ENCODE results near the gene ATP2B2. TPM values are rescaled to one million over a fixed set of nuclear protein-coding genes. Genes with fewer than 3 reads are reported as not detected.

Gene ATP2B2
- total and polyA plus RNA-seq, 2 experiments from 2014 or later, result 0.66 to 1.8 TPM

- H3K4me2 ChIP-seq, result no peak overlapping the region
- H3K79me2 ChIP-seq, result no peaks in the 10 kb centered on the region
- no peak overlapping the region for H3K4me3 ChIP-seq
- H3K9me3 ChIP-seq (ENCODE audit: low read depth), result no peaks in the 10 kb centered on the region
- H3K27me3 ChIP-seq, result peaks cover 4% of the 10 kb centered on the region
- no peaks in the 10 kb centered on the region for H4K20me1 ChIP-seq (ENCODE audit: insufficient read depth, poor library complexity, severe bottlenecking)
- TF ChIP-seq CTCF (IDR thresholded peaks at IDR 0.05; ENCODE audit: poor library complexity), result no peak
- no peak for TF ChIP-seq EZH2phosphoT487 (IDR thresholded peaks at IDR 0.05; ENCODE audit: low read depth, severe bottlenecking, unreplicated experiment)
- TF ChIP-seq EZH2 (IDR thresholded peaks at IDR 0.05; ENCODE audit: borderline replicate concordance), result no peak
- H3K36me3 ChIP-seq (replicated peaks; ENCODE audit: insufficient read depth, low read depth), result no peaks in the 10 kb centered on the region
- no peaks in the 10 kb centered on the region for H3K9me2 ChIP-seq (replicated peaks; ENCODE audit: insufficient read depth)
- H2AFZ ChIP-seq, result no peak overlapping the region
- WGBS (ENCODE audit: low lambda C conversion rate, missing lambda C conversion rate), result 81% methylated on average over 3 of the region's 3 CpGs
- no peaks in the 10 kb centered on the region for H3K4me1 ChIP-seq (ENCODE audit: insufficient read depth)
- DNase-seq (ENCODE audit: low spot score), result no peak
- H3K27ac ChIP-seq, result no peak overlapping the region
Measured at GRCh38 chr3:10380906-10381305, 124.5 kb downstream of the ATP2B2 start.

- DNase-seq (ENCODE audit: low spot score), result no peak
- Histone ChIP-seq H3K27me3 (peaks cover 4% of the 10 kb centered on the region), H4K20me1 (ENCODE audit: insufficient read depth, poor library complexity, severe bottlenecking) (no peaks in the 10 kb centered on the region), H3K79me2 (no peaks in the 10 kb centered on the region), H3K36me3 (replicated peaks; ENCODE audit: insufficient read depth, low read depth) (no peaks in the 10 kb centered on the region), H3K4me2 (no peak overlapping the region), H3K9me3 (ENCODE audit: low read depth) (no peaks in the 10 kb centered on the region), H3K4me3 (no peak overlapping the region), H3K9me2 (replicated peaks; ENCODE audit: insufficient read depth) (no peaks in the 10 kb centered on the region), H2AFZ (no peak overlapping the region), H3K27ac (no peak overlapping the region), H3K4me1 (ENCODE audit: insufficient read depth) (no peaks in the 10 kb centered on the region)
- TF ChIP-seq EZH2 (IDR thresholded peaks at IDR 0.05; ENCODE audit: borderline replicate concordance) (no peak), EZH2phosphoT487 (IDR thresholded peaks at IDR 0.05; ENCODE audit: low read depth, severe bottlenecking, unreplicated experiment) (no peak), CTCF (IDR thresholded peaks at IDR 0.05; ENCODE audit: poor library complexity) (no peak)
- 90% methylated on average over 6 of the region's 7 CpGs for WGBS (ENCODE audit: low lambda C conversion rate, missing lambda C conversion rate)
Measured at GRCh38 chr3:10379961-10380360, 125.4 kb downstream of the ATP2B2 start.

GRCh38 chr3:10379161-10379560 is 126.2 kb downstream of the ATP2B2 start:
- DNase-seq (ENCODE audit: low spot score), result no peak
- Histone ChIP-seq H3K36me3 (replicated peaks; ENCODE audit: insufficient read depth, low read depth) (no peaks in the 10 kb centered on the region), H3K4me3 (no peak overlapping the region), H3K4me1 (ENCODE audit: insufficient read depth) (no peaks in the 10 kb centered on the region), H3K9me3 (ENCODE audit: low read depth) (no peaks in the 10 kb centered on the region), H4K20me1 (ENCODE audit: insufficient read depth, poor library complexity, severe bottlenecking) (no peaks in the 10 kb centered on the region), H3K27ac (no peak overlapping the region), H2AFZ (no peak overlapping the region), H3K4me2 (no peak overlapping the region), H3K79me2 (no peaks in the 10 kb centered on the region), H3K27me3 (peaks cover 4% of the 10 kb centered on the region), H3K9me2 (replicated peaks; ENCODE audit: insufficient read depth) (no peaks in the 10 kb centered on the region)
- WGBS (ENCODE audit: low lambda C conversion rate, missing lambda C conversion rate), result 79% methylated on average over 15 of the region's 15 CpGs
- TF ChIP-seq EZH2 (IDR thresholded peaks at IDR 0.05; ENCODE audit: borderline replicate concordance) (no peak), EZH2phosphoT487 (IDR thresholded peaks at IDR 0.05; ENCODE audit: low read depth, severe bottlenecking, unreplicated experiment) (no peak), CTCF (IDR thresholded peaks at IDR 0.05; ENCODE audit: poor library complexity) (no peak)

DNA sequence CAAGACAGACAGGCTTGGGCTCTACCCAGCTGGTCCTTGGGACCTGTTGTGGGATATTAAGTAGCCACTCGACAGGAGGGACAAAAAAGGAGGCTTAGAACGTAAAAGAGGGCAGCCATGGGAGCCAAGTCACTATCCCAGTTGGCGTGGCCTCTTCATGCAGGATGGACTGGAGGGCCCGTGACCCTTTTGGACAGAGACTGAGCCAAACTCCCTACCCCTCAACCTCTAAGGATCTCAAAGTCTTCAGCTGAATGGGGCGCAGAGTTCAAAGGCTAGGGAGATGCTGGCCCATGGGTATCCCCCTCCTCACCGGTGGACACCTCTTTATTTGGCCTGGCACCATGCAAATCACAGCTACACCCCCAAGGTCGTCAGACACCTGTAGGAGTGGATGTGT is 126.6 kb downstream of the ATP2B2 start:
- DNase-seq (ENCODE audit: low spot score), result no peak
- H3K4me2 ChIP-seq, result no peak overlapping the region
- TF ChIP-seq CTCF (IDR thresholded peaks at IDR 0.05; ENCODE audit: poor library complexity) (no peak), EZH2phosphoT487 (IDR thresholded peaks at IDR 0.05; ENCODE audit: low read depth, severe bottlenecking, unreplicated experiment) (no peak), EZH2 (IDR thresholded peaks at IDR 0.05; ENCODE audit: borderline replicate concordance) (no peak)
- 79% methylated on average over 7 of the region's 7 CpGs for WGBS (ENCODE audit: low lambda C conversion rate, missing lambda C conversion rate)
- no peak overlapping the region for H3K27ac ChIP-seq
- no peaks in the 10 kb centered on the region for H3K9me3 ChIP-seq (ENCODE audit: low read depth)
- no peaks in the 10 kb centered on the region for H3K36me3 ChIP-seq (replicated peaks; ENCODE audit: insufficient read depth, low read depth)
- no peak overlapping the region for H3K4me3 ChIP-seq
- H3K4me1 ChIP-seq (ENCODE audit: insufficient read depth), result no peaks in the 10 kb centered on the region
- H3K27me3 ChIP-seq, result peaks cover 4% of the 10 kb centered on the region
- H4K20me1 ChIP-seq (ENCODE audit: insufficient read depth, poor library complexity, severe bottlenecking), result no peaks in the 10 kb centered on the region
- no peak overlapping the region for H2AFZ ChIP-seq
- H3K79me2 ChIP-seq, result no peaks in the 10 kb centered on the region
- H3K9me2 ChIP-seq (replicated peaks; ENCODE audit: insufficient read depth), result no peaks in the 10 kb centered on the region
